ENCODE results near the gene CD74.

DNA sequence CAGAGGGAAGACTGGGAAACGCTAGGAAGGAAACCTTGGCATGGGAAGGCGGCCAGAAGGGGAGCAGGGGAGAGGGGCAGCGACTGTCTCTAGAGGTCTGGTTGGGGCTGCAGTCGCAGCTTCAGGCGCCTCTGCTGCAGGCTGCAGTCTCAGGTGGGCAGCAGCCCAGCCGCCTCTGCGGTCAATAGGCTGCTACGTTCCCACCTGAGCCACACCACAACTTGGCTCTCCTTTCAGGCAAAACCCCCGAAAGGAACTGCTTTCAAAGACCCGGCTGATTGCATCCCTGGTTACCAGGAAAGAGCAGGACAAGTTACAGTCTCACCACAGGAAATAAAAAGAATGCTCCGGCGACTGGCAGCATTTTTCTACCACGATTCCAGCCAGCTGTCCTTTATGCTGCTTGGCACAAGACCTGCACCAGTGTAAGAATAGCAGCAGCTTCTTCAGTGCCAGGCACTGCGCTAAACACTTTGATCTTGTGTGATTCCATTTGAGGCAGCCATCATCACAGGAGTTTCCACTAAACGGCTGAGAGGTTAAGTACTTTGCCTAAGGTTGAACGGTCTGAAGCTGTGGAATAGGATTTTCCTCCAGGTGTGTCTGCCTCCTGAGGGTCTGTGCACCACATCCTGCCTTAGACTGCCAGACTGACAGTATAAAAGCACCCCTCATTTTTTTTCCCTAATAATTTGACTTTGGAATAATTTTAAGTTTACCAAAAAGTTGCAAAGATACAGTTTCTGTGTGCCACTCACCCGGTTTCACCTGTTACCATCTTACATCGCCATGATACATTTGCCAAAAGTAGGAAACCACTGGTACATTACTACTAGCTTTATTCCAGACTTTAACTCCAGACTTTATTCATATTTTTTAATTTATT is 29.3 kb upstream of the CD74 start:
- TF ChIP-seq, protein P1, sequence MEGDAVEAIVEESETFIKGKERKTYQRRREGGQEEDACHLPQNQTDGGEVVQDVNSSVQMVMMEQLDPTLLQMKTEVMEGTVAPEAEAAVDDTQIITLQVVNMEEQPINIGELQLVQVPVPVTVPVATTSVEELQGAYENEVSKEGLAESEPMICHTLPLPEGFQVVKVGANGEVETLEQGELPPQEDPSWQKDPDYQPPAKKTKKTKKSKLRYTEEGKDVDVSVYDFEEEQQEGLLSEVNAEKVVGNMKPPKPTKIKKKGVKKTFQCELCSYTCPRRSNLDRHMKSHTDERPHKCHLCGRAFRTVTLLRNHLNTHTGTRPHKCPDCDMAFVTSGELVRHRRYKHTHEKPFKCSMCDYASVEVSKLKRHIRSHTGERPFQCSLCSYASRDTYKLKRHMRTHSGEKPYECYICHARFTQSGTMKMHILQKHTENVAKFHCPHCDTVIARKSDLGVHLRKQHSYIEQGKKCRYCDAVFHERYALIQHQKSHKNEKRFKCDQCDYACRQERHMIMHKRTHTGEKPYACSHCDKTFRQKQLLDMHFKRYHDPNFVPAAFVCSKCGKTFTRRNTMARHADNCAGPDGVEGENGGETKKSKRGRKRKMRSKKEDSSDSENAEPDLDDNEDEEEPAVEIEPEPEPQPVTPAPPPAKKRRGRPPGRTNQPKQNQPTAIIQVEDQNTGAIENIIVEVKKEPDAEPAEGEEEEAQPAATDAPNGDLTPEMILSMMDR (IDR thresholded peaks at IDR 0.05) = no peak
- TF ChIP-seq POLR2A (IDR thresholded peaks at IDR 0.05) = no peak

Data from uterus (tissue), 2 donors.